Measurements from ENCODE around the gene DSCAM. TPM values are rescaled to one million over a fixed set of nuclear protein-coding genes. Genes with fewer than 3 reads are reported as not detected.

DSCAM gene
- total RNA-seq, 1 experiment from 2014 or later: 0.13 TPM

DNA sequence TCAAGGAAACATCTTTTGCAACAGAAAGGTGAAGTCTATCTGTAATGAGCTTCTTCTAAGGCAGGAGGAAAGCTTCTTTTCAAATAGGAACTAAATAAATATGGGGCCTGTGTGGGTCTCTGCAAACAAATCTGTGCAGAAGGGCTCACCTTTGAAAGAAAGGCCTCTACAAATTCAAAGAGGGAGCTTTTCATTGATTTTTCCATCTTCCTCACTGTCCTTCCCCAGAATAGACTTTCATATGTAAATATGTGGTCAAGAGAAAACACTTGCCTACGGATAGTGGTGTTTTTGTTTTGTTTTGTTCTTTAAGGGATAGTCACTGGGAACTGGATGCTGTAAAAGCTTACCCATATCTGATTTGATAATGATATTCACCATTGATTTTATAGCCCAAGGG is 223.4 kb downstream of the DSCAM start (continued):
- TF ChIP-seq, protein P1, sequence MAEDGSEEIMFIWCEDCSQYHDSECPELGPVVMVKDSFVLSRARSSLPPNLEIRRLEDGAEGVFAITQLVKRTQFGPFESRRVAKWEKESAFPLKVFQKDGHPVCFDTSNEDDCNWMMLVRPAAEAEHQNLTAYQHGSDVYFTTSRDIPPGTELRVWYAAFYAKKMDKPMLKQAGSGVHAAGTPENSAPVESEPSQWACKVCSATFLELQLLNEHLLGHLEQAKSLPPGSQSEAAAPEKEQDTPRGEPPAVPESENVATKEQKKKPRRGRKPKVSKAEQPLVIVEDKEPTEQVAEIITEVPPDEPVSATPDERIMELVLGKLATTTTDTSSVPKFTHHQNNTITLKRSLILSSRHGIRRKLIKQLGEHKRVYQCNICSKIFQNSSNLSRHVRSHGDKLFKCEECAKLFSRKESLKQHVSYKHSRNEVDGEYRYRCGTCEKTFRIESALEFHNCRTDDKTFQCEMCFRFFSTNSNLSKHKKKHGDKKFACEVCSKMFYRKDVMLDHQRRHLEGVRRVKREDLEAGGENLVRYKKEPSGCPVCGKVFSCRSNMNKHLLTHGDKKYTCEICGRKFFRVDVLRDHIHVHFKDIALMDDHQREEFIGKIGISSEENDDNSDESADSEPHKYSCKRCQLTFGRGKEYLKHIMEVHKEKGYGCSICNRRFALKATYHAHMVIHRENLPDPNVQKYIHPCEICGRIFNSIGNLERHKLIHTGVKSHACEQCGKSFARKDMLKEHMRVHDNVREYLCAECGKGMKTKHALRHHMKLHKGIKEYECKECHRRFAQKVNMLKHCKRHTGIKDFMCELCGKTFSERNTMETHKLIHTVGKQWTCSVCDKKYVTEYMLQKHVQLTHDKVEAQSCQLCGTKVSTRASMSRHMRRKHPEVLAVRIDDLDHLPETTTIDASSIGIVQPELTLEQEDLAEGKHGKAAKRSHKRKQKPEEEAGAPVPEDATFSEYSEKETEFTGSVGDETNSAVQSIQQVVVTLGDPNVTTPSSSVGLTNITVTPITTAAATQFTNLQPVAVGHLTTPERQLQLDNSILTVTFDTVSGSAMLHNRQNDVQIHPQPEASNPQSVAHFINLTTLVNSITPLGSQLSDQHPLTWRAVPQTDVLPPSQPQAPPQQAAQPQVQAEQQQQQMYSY (CRISPR knock-in tag; IDR thresholded peaks at IDR 0.05): no peak
- TF ChIP-seq, protein P2, sequence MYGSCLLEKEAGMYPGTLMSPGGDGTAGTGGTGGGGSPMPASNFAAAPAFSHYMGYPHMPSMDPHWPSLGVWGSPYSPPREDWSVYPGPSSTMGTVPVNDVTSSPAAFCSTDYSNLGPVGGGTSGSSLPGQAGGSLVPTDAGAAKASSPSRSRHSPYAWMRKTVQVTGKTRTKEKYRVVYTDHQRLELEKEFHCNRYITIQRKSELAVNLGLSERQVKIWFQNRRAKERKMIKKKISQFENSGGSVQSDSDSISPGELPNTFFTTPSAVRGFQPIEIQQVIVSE (CRISPR knock-in tag; IDR thresholded peaks at IDR 0.05; ENCODE audit: borderline replicate concordance): no peak
- no peak for TF ChIP-seq NR2C2 (CRISPR knock-in tag; IDR thresholded peaks at IDR 0.05)
- no peak for TF ChIP-seq NFE2L1 (CRISPR knock-in tag; IDR thresholded peaks at IDR 0.05)

DNA sequence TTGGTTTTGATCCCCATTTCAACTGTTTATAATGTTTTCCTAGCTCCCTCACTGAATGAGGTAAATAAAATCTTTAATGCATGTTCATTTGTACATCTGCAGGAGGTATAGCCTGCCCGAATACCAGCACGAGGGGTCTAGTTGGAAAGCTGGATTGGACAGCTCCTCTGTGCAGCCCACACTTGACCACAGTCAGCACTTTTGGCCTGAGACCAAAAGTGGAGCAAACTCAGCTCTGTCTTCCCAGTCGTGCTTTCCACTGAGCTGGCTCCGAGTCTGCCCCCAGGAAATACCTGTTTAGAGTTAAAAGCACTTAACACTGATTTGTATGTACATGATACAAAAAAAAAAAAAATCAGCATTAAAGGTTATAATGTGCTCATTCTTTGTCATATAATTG is 224.4 kb downstream of the DSCAM start:
- Mint-ChIP-seq H3K36me3 (no peaks in the 10 kb centered on the region), H3K9me3 (no peaks in the 10 kb centered on the region), H3K4me1 (peaks cover 47% of the 10 kb centered on the region), H3K27me3 (ENCODE audit: low read depth) (no peaks in the 10 kb centered on the region; the same call in 1 of the 2 replicates), H3K4me3 (no peak overlapping the region), H3K27ac (no peak overlapping the region)
- ATAC-seq: no peak; the same call in 1 of the 2 replicates
- DNase-seq (ENCODE audit: low spot score): no peak
- CTCF ChIA-PET: interaction anchor here (1.1 to 1.5 kb wide), 3 partner anchors 219 to 423 kb away, joined by 3 to 4 read pairs (median 3); no protein-coding TSS in a partner anchor
- POLR2A ChIA-PET: no interaction called here
- TF ChIP-seq ZNF219 (CRISPR knock-in tag; IDR thresholded peaks at IDR 0.05; ENCODE audit: borderline replicate concordance) (no peak), NR2C2 (CRISPR knock-in tag; IDR thresholded peaks at IDR 0.05) (no peak), GRHL2 (CRISPR knock-in tag; IDR thresholded peaks at IDR 0.05; ENCODE audit: insufficient replicate concordance, severe bottlenecking) (no peak)
- TF ChIP-seq, protein P3, sequence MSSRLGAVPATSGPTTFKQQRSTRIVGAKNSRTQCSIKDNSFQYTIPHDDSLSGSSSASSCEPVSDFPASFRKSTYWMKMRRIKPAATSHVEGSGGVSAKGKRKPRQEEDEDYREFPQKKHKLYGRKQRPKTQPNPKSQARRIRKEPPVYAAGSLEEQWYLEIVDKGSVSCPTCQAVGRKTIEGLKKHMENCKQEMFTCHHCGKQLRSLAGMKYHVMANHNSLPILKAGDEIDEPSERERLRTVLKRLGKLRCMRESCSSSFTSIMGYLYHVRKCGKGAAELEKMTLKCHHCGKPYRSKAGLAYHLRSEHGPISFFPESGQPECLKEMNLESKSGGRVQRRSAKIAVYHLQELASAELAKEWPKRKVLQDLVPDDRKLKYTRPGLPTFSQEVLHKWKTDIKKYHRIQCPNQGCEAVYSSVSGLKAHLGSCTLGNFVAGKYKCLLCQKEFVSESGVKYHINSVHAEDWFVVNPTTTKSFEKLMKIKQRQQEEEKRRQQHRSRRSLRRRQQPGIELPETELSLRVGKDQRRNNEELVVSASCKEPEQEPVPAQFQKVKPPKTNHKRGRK (CRISPR knock-in tag; IDR thresholded peaks at IDR 0.05; ENCODE audit: borderline replicate concordance): no peak
- TF ChIP-seq, protein P4, sequence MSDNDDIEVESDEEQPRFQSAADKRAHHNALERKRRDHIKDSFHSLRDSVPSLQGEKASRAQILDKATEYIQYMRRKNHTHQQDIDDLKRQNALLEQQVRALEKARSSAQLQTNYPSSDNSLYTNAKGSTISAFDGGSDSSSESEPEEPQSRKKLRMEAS (CRISPR knock-in tag; IDR thresholded peaks at IDR 0.05): no peak
- TF ChIP-seq, protein P5, sequence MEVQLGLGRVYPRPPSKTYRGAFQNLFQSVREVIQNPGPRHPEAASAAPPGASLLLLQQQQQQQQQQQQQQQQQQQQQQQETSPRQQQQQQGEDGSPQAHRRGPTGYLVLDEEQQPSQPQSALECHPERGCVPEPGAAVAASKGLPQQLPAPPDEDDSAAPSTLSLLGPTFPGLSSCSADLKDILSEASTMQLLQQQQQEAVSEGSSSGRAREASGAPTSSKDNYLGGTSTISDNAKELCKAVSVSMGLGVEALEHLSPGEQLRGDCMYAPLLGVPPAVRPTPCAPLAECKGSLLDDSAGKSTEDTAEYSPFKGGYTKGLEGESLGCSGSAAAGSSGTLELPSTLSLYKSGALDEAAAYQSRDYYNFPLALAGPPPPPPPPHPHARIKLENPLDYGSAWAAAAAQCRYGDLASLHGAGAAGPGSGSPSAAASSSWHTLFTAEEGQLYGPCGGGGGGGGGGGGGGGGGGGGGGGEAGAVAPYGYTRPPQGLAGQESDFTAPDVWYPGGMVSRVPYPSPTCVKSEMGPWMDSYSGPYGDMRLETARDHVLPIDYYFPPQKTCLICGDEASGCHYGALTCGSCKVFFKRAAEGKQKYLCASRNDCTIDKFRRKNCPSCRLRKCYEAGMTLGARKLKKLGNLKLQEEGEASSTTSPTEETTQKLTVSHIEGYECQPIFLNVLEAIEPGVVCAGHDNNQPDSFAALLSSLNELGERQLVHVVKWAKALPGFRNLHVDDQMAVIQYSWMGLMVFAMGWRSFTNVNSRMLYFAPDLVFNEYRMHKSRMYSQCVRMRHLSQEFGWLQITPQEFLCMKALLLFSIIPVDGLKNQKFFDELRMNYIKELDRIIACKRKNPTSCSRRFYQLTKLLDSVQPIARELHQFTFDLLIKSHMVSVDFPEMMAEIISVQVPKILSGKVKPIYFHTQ (CRISPR knock-in tag; IDR thresholded peaks at IDR 0.05): no peak
- TF ChIP-seq, protein P6, sequence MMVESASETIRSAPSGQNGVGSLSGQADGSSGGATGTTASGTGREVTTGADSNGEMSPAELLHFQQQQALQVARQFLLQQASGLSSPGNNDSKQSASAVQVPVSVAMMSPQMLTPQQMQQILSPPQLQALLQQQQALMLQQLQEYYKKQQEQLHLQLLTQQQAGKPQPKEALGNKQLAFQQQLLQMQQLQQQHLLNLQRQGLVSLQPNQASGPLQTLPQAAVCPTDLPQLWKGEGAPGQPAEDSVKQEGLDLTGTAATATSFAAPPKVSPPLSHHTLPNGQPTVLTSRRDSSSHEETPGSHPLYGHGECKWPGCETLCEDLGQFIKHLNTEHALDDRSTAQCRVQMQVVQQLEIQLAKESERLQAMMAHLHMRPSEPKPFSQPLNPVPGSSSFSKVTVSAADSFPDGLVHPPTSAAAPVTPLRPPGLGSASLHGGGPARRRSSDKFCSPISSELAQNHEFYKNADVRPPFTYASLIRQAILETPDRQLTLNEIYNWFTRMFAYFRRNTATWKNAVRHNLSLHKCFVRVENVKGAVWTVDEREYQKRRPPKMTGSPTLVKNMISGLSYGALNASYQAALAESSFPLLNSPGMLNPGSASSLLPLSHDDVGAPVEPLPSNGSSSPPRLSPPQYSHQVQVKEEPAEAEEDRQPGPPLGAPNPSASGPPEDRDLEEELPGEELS (CRISPR knock-in tag; IDR thresholded peaks at IDR 0.05): no peak
